ENCODE results near the gene NUSAP1. TPM values are rescaled to one million over a fixed set of nuclear protein-coding genes. Genes with fewer than 3 reads are reported as not detected.

NUSAP1 gene
- total and polyA plus RNA-seq, 2 of the 4 experiments (the other 2 are of a cell fraction) = 59.2 to 123 TPM

DNA sequence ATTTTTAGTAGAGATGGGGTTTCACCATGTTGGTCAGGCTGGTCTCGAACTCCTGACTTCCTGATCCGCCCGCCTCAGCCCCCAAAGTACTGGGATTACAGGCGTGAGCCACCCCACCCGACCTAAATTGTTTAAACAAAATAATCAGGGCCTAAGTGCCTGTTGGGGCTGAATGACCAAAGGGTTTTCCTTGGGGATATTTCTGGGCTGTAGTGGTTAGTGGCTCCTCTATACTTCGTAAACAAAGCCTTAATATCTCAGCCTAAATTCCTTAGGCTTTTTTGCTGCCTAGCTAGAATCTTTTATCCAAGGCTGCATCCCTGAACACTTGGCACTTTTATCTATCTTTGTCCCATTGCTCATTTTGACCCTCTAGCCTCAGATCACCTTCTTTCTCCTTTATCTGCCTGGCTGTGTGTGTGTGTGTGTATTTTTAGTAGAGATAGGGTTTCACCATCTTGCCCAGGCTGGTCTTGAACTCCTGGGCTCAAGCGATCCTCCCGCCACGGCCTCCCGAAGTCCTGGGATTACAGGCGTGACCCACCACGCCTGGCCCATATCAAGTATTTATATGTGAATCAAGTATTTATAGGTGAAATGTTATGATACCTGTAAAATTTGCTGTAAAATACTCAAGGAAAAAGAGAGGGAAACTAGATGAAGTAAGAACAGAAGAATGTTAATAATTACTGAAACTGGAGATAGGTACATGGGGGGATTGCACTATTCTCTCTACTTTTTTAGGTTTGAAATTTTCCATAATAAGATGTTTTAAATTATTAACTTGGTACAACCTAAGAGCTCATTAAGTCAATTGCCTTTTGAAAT, 1.8 kb downstream of the NUSAP1 start:
- no peak overlapping the region for H2AFZ ChIP-seq (replicated peaks; ENCODE audit: low read length, poor library complexity)
- H3K4me2 ChIP-seq (ENCODE audit: low read depth, low read length) = no peak overlapping the region; the same call in 1 of the 2 replicates
- intact Hi-C loops (cut with micrococcal nuclease) (loop anchor here (5.0 kb wide), 2 partner anchors 52 to 102 kb away; partner anchors contain the start of genes CHP1 and EXD1), dilution Hi-C loops (cut with HindIII; ENCODE audit: low sequenced_read_pairs, unreplicated experiment) (no loop called here), in situ Hi-C loops (cut with MboI; ENCODE audit: low sequenced_read_pairs) (no loop called here)
- H3K79me1 ChIP-seq (ENCODE audit: low read depth in 1 of 2, low read length in 2 of 2) = peaks cover 19 to 46% of the 10 kb centered on the region in 2 experiments
- no peaks in the 10 kb centered on the region for H3K36me3 ChIP-seq (ENCODE audit: control insufficient read depth, insufficient read depth, low read length)
- H4K8ac ChIP-seq (ENCODE audit: low read depth in 2 of 2, low read length in 2 of 2) = peak overlapping the region in 1 of 2 experiments; percentile 39; a peak in 1 of 4 replicates
- no peak overlapping the region for H4K5ac ChIP-seq (ENCODE audit: low read depth, low read length)
- no peak overlapping the region for H3K9ac ChIP-seq (ENCODE audit: low read depth, low read length)
- no peak overlapping the region for H3K56ac ChIP-seq (ENCODE audit: extremely low read depth, insufficient read depth, low read length)
- no peak overlapping the region for H2BK120ac ChIP-seq (ENCODE audit: low read depth, low read length)
- H2BK20ac ChIP-seq (ENCODE audit: low read depth, low read length) = no peak overlapping the region
- H2BK15ac ChIP-seq (ENCODE audit: low read depth, low read length) = no peak overlapping the region
- no peak for ATAC-seq (ENCODE audit: low read depth)
- no peak overlapping the region for H3K4me3 ChIP-seq (ENCODE audit: insufficient read depth, low read depth, low read length)
- peaks cover 6% of the 10 kb centered on the region; the same call in 1 of the 2 replicates for H3K9me1 ChIP-seq (ENCODE audit: insufficient read depth, low read length)
- no peak overlapping the region for H4K91ac ChIP-seq (ENCODE audit: insufficient read depth, low read depth, low read length)
- H3K27me3 ChIP-seq (ENCODE audit: control insufficient read depth, insufficient read depth, low read length) = no peaks in the 10 kb centered on the region
- no TSS peak for BruUV-seq (replicated peaks)
- POLR2A ChIA-PET (ENCODE audit: unreplicated experiment) = no interaction called here
- H2AK9ac ChIP-seq (replicated peaks; ENCODE audit: low read depth, low read length, poor library complexity) = no peak overlapping the region
- 0 out of 2 replicates have a peak, but pooled peaks cover 2% of the 10 kb centered on the region for H3K4me1 ChIP-seq (ENCODE audit: control insufficient read depth, insufficient read depth, low read length)
- H2BK5ac ChIP-seq (ENCODE audit: low read depth, low read length, poor library complexity, severe bottlenecking) = no peak overlapping the region
- H3K18ac ChIP-seq (ENCODE audit: low read depth, low read length) = no peak overlapping the region
- no peak overlapping the region for H3K14ac ChIP-seq (replicated peaks; ENCODE audit: low read depth, low read length)
- no peak for DNase-seq
- no peak overlapping the region for H3K23ac ChIP-seq (ENCODE audit: low read depth, low read length)
- H2AK5ac ChIP-seq (ENCODE audit: low read depth, low read length) = no peak overlapping the region
- no peak overlapping the region for H3K27ac ChIP-seq (ENCODE audit: insufficient read depth, low read length)
- no peak overlapping the region for H3K4ac ChIP-seq (ENCODE audit: low read depth, low read length)
- WGBS, 2 experiments (ENCODE audit: extremely low coverage in 2 of 2, insufficient read length in 1 of 2) = 97% methylated on average over 5 of the region's 12 CpGs; no CpG with 5 or more reads in 1 of the 2 experiments
- H4K20me1 ChIP-seq (ENCODE audit: insufficient read depth, low read length) = no peaks in the 10 kb centered on the region
- CTCF ChIA-PET = no interaction called here
- H3K9me3 ChIP-seq (ENCODE audit: control insufficient read depth, insufficient read depth, low read length) = no peaks in the 10 kb centered on the region
- TF ChIP-seq, protein P1, sequence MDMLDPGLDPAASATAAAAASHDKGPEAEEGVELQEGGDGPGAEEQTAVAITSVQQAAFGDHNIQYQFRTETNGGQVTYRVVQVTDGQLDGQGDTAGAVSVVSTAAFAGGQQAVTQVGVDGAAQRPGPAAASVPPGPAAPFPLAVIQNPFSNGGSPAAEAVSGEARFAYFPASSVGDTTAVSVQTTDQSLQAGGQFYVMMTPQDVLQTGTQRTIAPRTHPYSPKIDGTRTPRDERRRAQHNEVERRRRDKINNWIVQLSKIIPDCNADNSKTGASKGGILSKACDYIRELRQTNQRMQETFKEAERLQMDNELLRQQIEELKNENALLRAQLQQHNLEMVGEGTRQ (IDR thresholded peaks at IDR 0.05; ENCODE audit: low read depth, low read length) = no peak
- TF ChIP-seq NFE2L2 (IDR thresholded peaks at IDR 0.05; ENCODE audit: low read depth, low read length) = no peak
- TF ChIP-seq RAD21 (IDR thresholded peaks at IDR 0.05; ENCODE audit: low read length) = no peak
- no peak for TF ChIP-seq FOS (IDR thresholded peaks at IDR 0.05; ENCODE audit: low read depth, low read length)
- no peak for TF ChIP-seq CEBPB (IDR thresholded peaks at IDR 0.05; ENCODE audit: low read depth, low read length)
- no peak for TF ChIP-seq RCOR1 (IDR thresholded peaks at IDR 0.05; ENCODE audit: insufficient replicate concordance, low read length)
- no peak for TF ChIP-seq POLR2A (IDR thresholded peaks at IDR 0.05; ENCODE audit: low read depth, low read length)
- TF ChIP-seq, protein P2, sequence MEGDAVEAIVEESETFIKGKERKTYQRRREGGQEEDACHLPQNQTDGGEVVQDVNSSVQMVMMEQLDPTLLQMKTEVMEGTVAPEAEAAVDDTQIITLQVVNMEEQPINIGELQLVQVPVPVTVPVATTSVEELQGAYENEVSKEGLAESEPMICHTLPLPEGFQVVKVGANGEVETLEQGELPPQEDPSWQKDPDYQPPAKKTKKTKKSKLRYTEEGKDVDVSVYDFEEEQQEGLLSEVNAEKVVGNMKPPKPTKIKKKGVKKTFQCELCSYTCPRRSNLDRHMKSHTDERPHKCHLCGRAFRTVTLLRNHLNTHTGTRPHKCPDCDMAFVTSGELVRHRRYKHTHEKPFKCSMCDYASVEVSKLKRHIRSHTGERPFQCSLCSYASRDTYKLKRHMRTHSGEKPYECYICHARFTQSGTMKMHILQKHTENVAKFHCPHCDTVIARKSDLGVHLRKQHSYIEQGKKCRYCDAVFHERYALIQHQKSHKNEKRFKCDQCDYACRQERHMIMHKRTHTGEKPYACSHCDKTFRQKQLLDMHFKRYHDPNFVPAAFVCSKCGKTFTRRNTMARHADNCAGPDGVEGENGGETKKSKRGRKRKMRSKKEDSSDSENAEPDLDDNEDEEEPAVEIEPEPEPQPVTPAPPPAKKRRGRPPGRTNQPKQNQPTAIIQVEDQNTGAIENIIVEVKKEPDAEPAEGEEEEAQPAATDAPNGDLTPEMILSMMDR (conservative IDR thresholded peaks at IDR 0.05; ENCODE audit: low read depth, low read length) = no peak
- no peak for TF ChIP-seq MAZ (IDR thresholded peaks at IDR 0.05; ENCODE audit: borderline replicate concordance, low read depth, low read length)
- no peak for TF ChIP-seq RFX5 (IDR thresholded peaks at IDR 0.05; ENCODE audit: low read depth, low read length)
- TF ChIP-seq CHD1 (IDR thresholded peaks at IDR 0.05; ENCODE audit: low read depth, low read length) = no peak
- TF ChIP-seq SMC3 (IDR thresholded peaks at IDR 0.05; ENCODE audit: low read depth, low read length) = no peak
- no peak for TF ChIP-seq BHLHE40 (IDR thresholded peaks at IDR 0.05; ENCODE audit: low read depth, low read length)
- TF ChIP-seq, protein P3, sequence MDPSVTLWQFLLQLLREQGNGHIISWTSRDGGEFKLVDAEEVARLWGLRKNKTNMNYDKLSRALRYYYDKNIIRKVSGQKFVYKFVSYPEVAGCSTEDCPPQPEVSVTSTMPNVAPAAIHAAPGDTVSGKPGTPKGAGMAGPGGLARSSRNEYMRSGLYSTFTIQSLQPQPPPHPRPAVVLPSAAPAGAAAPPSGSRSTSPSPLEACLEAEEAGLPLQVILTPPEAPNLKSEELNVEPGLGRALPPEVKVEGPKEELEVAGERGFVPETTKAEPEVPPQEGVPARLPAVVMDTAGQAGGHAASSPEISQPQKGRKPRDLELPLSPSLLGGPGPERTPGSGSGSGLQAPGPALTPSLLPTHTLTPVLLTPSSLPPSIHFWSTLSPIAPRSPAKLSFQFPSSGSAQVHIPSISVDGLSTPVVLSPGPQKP (IDR thresholded peaks at IDR 0.05; ENCODE audit: borderline replicate concordance, low read depth, low read length) = no peak
- no peak for TF ChIP-seq MXI1 (IDR thresholded peaks at IDR 0.05; ENCODE audit: borderline replicate concordance, low read depth, low read length)
